Smooth muscle cell (in vitro differentiated cells): ENCODE data around the gene PARVA. TPM values are rescaled to one million over a fixed set of nuclear protein-coding genes. Genes with fewer than 3 reads are reported as not detected.

ENCODE experiments used
- DNase-seq: peaks from one replicate; lab custom pipeline; 2025; ENCODE audit not compliant: unreplicated experiment; lab: John Stamatoyannopoulos, UW
- H2AFZ ChIP-seq: fragments of 200-600 bp; sonication (generic); 2 replicates; pipeline ENCODE4 v1.6.0; 2016; ENCODE audit warnings: antibody characterized with exemption, low read depth, mild to moderate bottlenecking
- H3F3A ChIP-seq: fragments of 200-600 bp; sonication (generic); 2 replicates; pipeline ENCODE4 v1.6.0; 2017; ENCODE audit warnings: antibody characterized with exemption, low read depth
- H3K27ac ChIP-seq: fragments of 200-600 bp; sonication (generic); 2 replicates; pipeline ENCODE4 v1.5.1; 2016; ENCODE audit warnings: low read depth, mild to moderate bottlenecking
- H3K27me3 ChIP-seq: fragments of 200-600 bp; sonication (generic); 2 replicates; pipeline ENCODE4 v1.6.1; 2016; ENCODE audit warnings: low read depth, mild to moderate bottlenecking
- H3K36me3 ChIP-seq: fragments of 200-600 bp; sonication (generic); 2 replicates; pipeline ENCODE4 v1.5.1; 2016; ENCODE audit warnings: low read depth
- H3K4me1 ChIP-seq: fragments of 200-600 bp; sonication (generic); 2 replicates; pipeline ENCODE4 v1.5.1; 2016; ENCODE audit warnings: low read depth
- H3K4me2 ChIP-seq: fragments of 200-600 bp; sonication (generic); 2 replicates; pipeline ENCODE4 v1.6.0; 2016; ENCODE audit warnings: mild to moderate bottlenecking
- H3K4me3 ChIP-seq: fragments of 200-600 bp; sonication (generic); 2 replicates; pipeline ENCODE4 v1.5.1; 2016; ENCODE audit warnings: mild to moderate bottlenecking
- H3K79me2 ChIP-seq: fragments of 200-600 bp; sonication (generic); 2 replicates; pipeline ENCODE4 v1.6.0; 2016; ENCODE audit warnings: low read depth, mild to moderate bottlenecking
- H3K9ac ChIP-seq: fragments of 200-600 bp; sonication (generic); 2 replicates; pipeline ENCODE4 v1.6.0; 2016; ENCODE audit warnings: low read depth
- H3K9me3 ChIP-seq: fragments of 200-600 bp; sonication (generic); replicated peaks from 2 replicates; pipeline ENCODE4 v1.5.1; 2016; ENCODE audit warnings: low read depth
- H4K20me1 ChIP-seq: fragments of 200-600 bp; sonication (generic); 2 replicates; pipeline ENCODE4 v1.6.0; 2016; ENCODE audit warnings: low read depth
- CTCF ChIP-seq: fragments of 200-600 bp; sonication (generic); IDR thresholded peaks from 2 replicates; pipeline ENCODE4 v1.5.1; 2017; ENCODE audit warnings: borderline replicate concordance, mild to moderate bottlenecking, antibody characterized with exemption; ENCODE audit not compliant: insufficient read depth, poor library complexity, severe bottlenecking
- WGBS: methylation state at CpG from one replicate; pipeline ENCODE4 v1.1.7; 2016; ENCODE audit warnings: low lambda C conversion rate; 5-methylcytosine and 5-hydroxymethylcytosine counted together
- polyA plus RNA-seq: library from polyadenylated mRNA; unstranded; fragments of >200 nt; fragmentation: Nextera tagmentation; extraction: Ambion mirVana; gene quantifications from 2 replicates; pipeline ENCODE4 v1.2.1, GENCODE V29; 2016
- total RNA-seq: library from RNA; depleted of rRNA; stranded (reverse); fragments of >200 nt; gene quantifications from 2 replicates; pipeline ENCODE4 v1.2.3, GENCODE V29; 2014

Gene PARVA
- total and polyA plus RNA-seq, 2 experiments from 2014 or later = 73.9 to 99.4 TPM

GRCh38 chr11:12503886-12504285 is 126.5 kb downstream of the PARVA start:
- Histone ChIP-seq H3F3A (peaks cover 45% of the 10 kb centered on the region), H4K20me1 (no peaks in the 10 kb centered on the region), H3K79me2 (no peaks in the 10 kb centered on the region), H3K4me3 (no peak overlapping the region), H3K27ac (peak overlapping the region; percentile 82), H3K9ac (no peak overlapping the region), H2AFZ (no peak overlapping the region), H3K4me2 (no peak overlapping the region), H3K36me3 (no peaks in the 10 kb centered on the region), H3K4me1 (peaks cover 26% of the 10 kb centered on the region), H3K9me3 (no peaks in the 10 kb centered on the region), H3K27me3 (no peaks in the 10 kb centered on the region)
- DNase-seq = no peak
- TF ChIP-seq CTCF = no peak
- WGBS = 40% methylated on average over 3 of the region's 3 CpGs

GRCh38 chr11:12505183-12505582 is 127.8 kb downstream of the PARVA start:
- peaks cover 45% of the 10 kb centered on the region for H3F3A ChIP-seq
- H3K4me1 ChIP-seq = peaks cover 26% of the 10 kb centered on the region
- 23% methylated on average over 2 of the region's 2 CpGs for WGBS
- no peaks in the 10 kb centered on the region for H3K9me3 ChIP-seq
- H4K20me1 ChIP-seq = no peaks in the 10 kb centered on the region
- TF ChIP-seq CTCF = no peak
- H3K79me2 ChIP-seq = no peaks in the 10 kb centered on the region
- no peak overlapping the region for H3K4me3 ChIP-seq
- H3K9ac ChIP-seq = no peak overlapping the region
- H3K27ac ChIP-seq = peak overlapping the region; percentile 74
- H3K36me3 ChIP-seq = no peaks in the 10 kb centered on the region
- peak overlapping the region; percentile 68 for H3K4me2 ChIP-seq
- H2AFZ ChIP-seq = no peak overlapping the region
- no peaks in the 10 kb centered on the region for H3K27me3 ChIP-seq
- DNase-seq = no peak

GRCh38 chr11:12506404-12506921 is 129.1 kb downstream of the PARVA start:
- H3K9ac ChIP-seq = no peak overlapping the region
- TF ChIP-seq CTCF = no peak
- H3K4me3 ChIP-seq = no peak overlapping the region
- peaks cover 42% of the 10 kb centered on the region for H3F3A ChIP-seq
- no peaks in the 10 kb centered on the region for H4K20me1 ChIP-seq
- H3K79me2 ChIP-seq = no peaks in the 10 kb centered on the region
- peaks cover 25% of the 10 kb centered on the region for H3K4me1 ChIP-seq
- H3K9me3 ChIP-seq = no peaks in the 10 kb centered on the region
- H3K27ac ChIP-seq = peak overlapping the region; percentile 74
- H3K4me2 ChIP-seq = peak overlapping the region; percentile 68
- no peaks in the 10 kb centered on the region for H3K36me3 ChIP-seq
- H2AFZ ChIP-seq = no peak overlapping the region
- no peaks in the 10 kb centered on the region for H3K27me3 ChIP-seq
- no peak for DNase-seq

GRCh38 chr11:12507391-12507790 is 130.0 kb downstream of the PARVA start:
- Histone ChIP-seq H3K27ac (peak overlapping the region; percentile 74), H3K4me2 (peak overlapping the region; percentile 68)

More at GRCh38 chr11:12507391-12507790, 130.0 kb downstream of the PARVA start:
- H3K4me3 ChIP-seq = no peak overlapping the region
- H4K20me1 ChIP-seq = no peaks in the 10 kb centered on the region
- H3K4me1 ChIP-seq = peaks cover 18% of the 10 kb centered on the region
- no peaks in the 10 kb centered on the region for H3K9me3 ChIP-seq
- H3K27me3 ChIP-seq = no peaks in the 10 kb centered on the region
- no peak overlapping the region for H3K9ac ChIP-seq
- H3K79me2 ChIP-seq = no peaks in the 10 kb centered on the region
- H3F3A ChIP-seq = peaks cover 38% of the 10 kb centered on the region
- WGBS = 66% methylated on average over 4 of the region's 4 CpGs
- no peak overlapping the region for H2AFZ ChIP-seq
- DNase-seq = no peak
- no peak for TF ChIP-seq CTCF
- H3K36me3 ChIP-seq = no peaks in the 10 kb centered on the region
